ENCODE measurements around the gene TSEN54.

- no peak for TF ChIP-seq MAX (IDR thresholded peaks at IDR 0.05)
- no peak for TF ChIP-seq EP300 (IDR thresholded peaks at IDR 0.05; ENCODE audit: borderline replicate concordance)
- no peak for TF ChIP-seq ZBTB7A (IDR thresholded peaks at IDR 0.05; ENCODE audit: low read depth)
- no peak for TF ChIP-seq TCF12 (IDR thresholded peaks at IDR 0.05; ENCODE audit: low read depth)
- TF ChIP-seq REST (IDR thresholded peaks at IDR 0.05; ENCODE audit: low read depth), result no peak
- no peak for TF ChIP-seq TEAD4 (IDR thresholded peaks at IDR 0.05)
- TF ChIP-seq TAF1 (IDR thresholded peaks at IDR 0.05; ENCODE audit: low read depth), result no peak
- TF ChIP-seq EGR1 (IDR thresholded peaks at IDR 0.05), result no peak
- TF ChIP-seq RAD21 (IDR thresholded peaks at IDR 0.05; ENCODE audit: low read depth), result no peak
Observed at GRCh38 chr17:75555679-75556153, 39.4 kb downstream of the TSEN54 start.

All from Ishikawa (cell line).